ENCODE measurements around the gene FASTKD2.

FASTKD2 gene

DNA sequence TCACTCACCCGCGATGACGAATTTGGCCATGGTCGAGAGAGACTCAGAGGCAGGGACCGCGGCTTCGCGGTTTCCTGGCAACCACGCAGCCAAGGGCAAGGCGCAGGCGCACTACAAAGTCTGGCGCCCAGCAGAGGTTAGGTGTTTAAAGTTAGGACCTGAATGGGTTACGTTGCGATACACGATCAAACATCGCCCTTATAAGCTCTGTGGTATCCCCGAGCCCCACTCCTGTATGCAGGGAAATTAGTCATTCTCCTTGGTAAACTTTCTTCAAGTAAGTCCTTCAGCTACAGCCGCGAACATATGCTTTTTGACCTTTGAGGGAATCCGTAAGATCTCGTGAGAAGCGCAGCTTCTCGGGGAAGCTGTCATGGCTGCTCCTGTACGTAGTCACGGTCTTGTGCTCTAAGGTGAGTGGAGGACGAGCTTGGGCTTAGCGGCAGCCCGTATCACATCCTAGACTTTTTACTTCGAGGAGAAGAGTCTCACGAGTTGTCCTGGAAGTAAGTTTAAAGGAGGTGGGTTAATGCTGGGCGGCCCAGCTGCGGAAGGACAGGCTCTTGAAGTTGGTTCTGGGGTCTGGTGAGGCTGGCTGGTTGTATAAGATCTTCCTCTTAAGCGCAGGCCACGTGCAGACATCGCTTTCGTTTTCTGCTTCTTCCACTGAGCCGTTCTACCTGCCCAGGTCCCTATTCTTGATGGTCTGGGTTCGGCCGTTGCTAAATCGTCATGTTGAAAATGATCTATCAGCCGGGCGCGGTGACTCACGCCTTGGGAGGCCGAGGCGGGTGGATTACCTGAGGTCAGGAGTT, at the start of gene FASTKD2, which contains the start of gene MDH1B:
TSS of gene FASTKD2 (plus strand) at position 365 of the 815 bp plus-strand sequence. CDS start 1,088 bp downstream, outside the sequence.
TSS of gene MDH1B (minus strand) at position 87 of the 815 bp plus-strand sequence. CDS start at position 30, 57 bp downstream.
- peak; percentile 94 for DNase-seq

DNA sequence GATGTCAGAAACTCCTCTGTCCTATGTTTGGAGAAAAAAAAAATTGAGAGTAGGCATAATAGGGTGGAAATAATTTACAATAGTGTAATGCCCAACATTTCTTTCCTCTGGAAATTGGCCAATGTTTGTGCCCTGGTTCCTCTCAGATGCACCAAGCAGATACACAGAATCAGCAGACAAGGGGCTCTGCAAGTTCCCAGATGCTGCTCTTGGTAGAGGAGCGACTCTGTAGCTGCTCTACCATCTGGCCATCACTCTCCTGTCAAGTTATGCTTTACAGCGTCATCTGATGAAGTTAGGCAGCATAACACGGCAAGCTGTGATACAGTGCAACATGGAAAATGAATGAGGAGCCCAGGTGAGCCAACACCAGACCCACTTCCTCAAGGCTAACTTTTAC, 48.8 kb upstream of the FASTKD2 start:
- no peak for DNase-seq

DNA sequence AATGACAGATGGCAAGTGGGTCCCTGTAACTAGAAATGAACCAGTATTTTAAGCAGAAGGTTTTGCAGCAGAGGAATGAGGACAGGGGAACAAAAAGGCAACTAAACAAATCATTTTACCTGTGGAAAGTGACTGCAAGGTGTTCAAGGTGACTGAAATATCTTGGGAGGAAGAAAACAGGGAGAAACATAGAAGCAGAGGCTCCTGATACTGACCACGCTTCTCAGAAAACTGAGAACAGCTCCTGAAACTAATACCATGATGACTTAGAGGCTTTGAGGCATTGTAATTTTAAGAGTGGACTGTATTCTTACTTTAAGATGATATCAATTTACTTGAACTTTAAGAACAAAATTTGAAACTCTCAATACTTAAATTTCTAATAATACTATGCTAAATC, 47.1 kb upstream of the FASTKD2 start, which contains the start of gene DYTN:
TSS of gene DYTN (minus strand) at position 101 of the 400 bp plus-strand sequence. CDS start 117 bp downstream, outside the sequence.
- no peak for DNase-seq

DNA sequence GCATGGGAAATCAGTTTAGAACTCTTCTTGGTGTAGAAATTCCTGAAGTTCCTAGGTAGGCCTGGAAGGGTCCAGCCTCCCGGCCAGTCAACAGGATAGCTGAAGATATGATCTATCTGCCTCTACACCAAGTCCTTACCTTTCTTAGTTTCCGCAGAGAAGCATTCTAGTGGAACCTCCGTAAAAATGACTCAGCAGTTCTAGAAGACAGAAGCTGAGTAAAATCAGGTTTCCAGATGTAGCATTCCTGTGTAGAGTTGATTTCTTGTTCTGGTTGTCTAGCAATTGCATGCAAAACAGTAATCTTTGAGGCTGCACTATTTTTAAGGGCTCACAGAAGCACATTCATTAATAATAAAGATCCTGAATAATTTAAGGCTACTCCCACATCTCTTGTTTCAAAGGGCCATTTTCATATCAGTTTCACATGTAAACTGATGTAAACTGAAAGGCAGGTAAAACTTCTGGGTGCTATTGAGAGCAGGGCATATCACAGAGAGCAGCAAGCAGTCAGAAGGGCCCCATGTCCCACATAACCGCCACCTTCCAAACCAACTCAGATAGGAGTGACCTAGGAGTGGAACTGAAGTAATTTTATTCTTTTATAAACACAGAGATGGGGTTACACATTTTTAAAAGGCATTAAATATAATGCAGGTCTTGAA, 44.0 kb upstream of the FASTKD2 start:
- no peak for DNase-seq

DNA sequence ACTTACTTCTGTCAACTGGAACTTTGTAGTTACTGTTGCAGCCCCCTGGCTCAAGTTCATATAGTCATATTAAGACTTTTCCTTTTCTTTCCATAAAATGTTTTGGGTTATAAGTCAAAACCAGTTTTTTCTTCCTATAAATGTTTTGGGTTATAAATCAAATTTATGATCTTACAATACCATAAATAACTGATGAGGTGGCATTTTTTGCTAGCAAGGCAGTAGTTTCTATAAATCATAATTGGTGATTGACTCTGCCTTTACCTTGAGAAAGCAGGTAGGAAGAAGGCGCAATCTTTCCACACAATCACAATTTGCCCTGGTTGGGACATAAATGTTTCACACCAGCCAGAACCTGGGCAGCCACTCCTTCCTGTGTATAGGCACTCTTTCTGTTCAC, 42.1 kb upstream of the FASTKD2 start:
- DNase-seq = no peak

DNA sequence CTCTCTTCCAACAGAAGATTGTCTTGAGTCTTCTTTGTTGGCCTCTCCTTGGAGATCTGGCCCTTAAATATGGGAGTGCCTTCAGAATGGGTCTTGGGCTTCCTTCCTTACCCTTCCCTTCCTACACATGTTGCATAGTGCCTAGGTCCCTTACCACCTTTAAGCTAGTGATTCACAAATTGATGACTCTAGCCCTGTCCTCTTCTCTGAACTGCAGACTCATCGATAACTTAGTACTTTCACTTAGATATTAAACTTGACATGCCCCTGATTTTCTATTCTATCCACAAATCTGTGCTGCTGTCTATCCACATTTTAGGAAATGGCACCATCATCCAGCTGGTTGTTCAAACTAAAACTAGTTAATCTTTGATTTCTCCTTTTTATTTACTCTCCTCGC, 38.1 kb upstream of the FASTKD2 start:
- no peak for DNase-seq

DNA sequence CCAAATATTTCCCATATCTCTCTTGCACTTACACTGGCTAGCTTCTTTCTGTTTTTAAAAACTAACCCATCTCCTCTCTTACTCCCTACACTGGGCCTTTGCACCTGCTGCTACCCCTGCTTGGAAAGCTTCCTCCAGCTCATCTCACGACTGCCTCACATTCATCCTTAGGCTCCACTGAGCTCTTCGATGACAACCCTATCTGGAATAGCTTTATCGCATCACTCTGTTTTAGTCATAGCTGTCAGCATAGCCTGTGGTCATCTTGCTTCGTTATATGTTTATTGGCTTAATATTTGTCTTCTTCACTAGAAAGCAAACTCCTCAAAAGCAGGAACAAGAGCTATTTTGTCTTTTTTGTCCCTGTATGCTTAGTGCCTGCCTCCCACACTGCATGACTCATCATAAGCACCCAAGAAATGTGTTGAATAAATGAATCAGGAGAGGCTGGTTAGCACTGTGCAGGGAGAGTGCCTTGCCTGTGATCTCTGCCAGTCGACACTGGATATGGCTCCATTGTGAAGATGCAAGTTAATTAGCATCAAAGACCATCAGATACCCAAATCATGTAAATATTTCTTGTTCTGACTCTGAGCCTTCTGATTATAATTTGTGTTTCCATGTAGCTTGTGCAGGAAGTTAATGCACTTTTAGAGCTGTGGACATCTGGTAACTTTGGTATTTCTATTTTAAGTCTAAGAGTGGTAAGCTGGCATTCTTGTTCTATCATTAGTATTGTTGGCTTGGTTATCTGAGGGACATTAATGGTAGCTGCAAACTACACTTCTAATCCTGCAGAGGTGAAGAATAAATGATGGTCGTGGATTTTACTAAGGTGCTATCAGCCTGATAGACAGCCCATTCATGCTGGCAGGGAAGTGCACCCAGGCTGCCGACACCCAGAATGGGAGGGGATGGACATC, 36.9 kb upstream of the FASTKD2 start:
- DNase-seq = no peak

DNA sequence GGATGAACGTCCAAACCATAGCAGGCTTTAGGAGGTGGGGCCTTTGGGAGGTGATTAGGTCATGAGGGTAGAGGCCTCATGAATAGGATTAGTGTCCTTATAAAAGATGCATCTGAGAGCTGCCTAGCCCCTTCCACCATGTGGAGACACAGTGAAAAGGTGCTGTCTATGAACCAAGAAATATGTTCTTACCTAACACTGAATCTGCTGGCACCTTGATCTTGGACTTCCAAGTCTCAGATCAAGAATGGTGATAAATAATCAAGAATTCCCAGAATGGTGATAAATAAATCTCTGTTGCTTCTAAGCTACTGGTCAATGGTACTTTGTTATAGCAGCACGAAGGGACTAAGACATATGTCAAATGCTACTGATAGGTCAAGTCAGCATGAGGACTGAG, 32.1 kb upstream of the FASTKD2 start:
- no peak for DNase-seq

DNA sequence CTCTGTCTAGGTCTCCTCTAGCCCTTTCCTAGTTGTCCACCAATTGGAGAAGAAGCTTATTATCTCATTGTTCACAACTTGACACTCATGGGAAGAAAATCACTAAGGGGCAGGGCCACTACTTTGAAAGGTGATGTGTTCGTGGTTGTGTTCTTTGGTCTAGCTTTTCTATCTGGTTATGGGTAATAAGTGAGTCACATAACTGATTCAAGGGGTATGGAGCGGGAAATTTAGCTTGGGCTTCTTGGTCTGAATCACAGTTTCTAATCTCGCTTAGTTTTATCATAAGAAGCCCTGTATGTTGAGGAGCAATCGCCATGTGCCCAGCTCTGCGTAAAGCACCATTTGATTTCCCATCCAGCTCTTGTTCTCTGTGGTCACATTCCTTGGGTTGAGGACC, 28.5 kb upstream of the FASTKD2 start:
- DNase-seq = no peak

DNA sequence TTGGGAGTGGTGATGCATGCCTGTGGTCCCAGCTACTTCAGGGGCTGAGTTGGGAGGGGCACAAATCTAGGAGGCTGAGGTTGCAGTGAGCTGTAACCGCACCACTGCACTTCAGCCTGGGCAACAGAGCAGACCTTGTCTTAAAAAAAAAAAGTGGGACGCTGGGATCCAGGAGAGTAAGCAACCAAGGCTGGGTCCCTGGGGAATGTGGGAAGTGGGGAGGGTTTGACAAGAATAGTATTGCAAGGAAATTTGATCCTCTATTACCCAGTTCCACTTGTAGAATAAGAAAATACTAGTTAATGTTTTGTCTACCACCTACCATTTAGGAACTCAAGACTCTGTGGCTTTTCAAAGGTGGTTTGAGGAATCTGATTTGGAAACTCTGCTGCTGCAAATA, 26.1 kb upstream of the FASTKD2 start:
- no peak for DNase-seq

DNA sequence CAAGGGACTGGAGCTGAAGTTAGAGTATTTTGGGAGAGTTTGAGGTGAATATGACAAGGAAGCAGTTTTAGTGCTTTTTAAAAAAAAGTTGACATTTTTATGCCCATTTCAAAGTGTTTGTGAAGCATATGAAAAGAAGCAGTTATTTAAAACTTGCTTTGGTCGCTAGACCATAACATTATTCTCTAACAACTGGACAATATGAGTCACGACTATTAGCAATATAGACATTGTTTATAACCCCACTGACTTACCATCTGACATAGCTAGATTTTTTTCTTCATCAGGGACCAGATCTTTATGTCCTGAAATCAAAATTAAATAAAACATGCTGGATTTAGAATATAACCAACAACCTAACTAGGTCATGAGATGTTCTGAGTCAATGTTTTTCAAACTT, 24.6 kb upstream of the FASTKD2 start:
- no peak for DNase-seq

DNA sequence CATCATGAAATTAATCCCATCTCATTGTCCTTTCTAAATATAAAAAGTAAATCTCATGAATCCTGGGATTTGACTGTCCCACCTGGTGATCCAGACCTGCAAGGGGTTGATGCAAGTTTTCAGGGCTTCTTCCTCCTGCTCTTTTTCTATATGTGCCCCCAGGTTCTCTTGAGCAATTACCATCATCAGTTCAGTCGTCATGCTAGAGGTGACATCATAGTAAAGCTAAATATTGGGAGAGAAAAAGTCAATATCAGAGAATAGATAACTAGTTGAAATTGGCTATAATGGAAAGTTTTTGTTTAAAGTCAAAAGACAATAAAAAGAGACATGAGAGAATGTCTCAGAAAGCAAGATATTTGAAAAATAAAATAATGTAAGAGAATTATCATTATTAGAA, 8.6 kb upstream of the FASTKD2 start:
- DNase-seq = no peak

DNA sequence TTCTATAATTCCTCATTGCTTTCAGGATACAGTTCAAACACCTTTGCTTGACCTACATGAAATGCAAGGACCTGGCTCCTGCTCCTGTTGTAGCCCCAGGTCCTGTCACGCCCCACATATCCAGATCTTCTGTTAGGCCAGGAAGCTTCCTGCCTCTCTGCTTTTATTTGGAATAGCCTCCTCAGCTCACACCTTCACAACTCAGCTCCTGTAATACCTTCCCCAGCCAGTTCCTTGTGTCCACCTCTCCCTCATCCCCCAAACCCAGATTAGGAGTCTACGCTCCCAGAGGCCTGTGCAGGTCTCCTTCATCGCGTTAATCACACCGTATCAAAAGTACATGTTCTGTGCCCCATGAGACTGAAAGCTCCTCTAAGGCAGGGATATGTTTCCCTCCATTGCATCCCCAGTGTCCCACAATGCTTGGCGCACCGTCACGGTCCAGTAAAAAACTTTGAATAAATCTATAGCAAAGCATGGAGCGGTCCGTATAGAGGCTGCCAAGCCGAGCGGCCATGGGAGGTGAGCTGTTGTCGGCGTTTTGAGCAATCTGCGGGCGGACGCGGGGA, 649 bp upstream of the FASTKD2 start:
- DNase-seq = no peak

DNA sequence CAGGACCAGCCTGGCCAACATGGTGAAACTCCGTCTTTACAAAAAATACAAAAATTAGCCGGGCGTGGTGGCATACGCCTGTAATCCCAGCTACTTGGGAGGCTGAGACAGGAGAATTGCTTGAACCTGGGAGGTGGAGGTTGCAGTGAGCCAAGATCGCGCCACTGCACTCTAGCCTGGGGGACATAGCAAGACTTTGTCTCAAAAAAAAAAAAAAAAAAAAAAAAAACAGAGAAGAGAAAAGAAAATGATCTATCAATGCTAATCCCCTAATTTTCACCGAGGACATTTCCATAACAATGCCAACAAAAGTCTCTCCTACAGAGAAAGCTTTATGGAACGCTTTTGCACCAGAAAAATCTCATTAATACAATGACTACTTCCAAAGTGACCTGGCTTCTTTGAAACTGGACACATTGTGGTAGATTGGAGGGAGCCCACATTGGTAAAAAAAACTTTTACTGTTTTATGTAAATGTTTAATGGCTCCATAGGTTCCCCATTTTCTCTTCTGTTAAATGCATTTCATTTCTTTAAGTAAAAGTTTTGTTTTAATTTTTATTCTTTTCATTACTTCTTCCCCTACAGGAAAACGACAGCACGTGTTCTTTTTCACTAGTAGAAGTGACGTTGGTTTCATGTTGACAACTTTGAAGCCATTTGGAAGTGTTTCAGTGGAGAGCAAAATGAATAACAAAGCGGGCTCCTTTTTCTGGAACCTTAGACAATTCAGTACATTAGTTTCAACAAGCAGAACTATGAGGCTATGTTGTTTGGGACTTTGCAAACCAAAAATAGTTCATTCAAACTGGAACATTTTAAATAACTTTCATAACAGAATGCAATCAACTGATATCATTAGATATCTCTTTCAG, 888 bp downstream of the FASTKD2 start:
- no peak for DNase-seq

DNA sequence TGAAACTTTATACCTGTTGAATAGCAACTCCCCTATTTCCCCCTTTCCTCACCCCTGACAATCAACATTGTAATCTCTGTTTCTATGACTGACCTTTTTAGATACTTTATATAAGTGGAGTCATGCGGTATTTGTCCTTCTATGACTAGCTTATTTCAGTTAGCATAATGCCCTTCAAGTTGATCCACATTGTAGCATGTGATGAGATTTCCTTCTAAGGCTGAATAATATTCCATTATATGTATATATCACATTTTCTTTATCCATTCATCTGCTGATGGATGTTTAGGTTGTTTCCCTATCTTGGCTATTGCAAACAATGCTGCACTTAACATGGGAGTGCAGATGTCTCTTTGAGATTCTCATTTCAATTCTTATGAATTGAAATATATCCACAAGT, 9.5 kb downstream of the FASTKD2 start:
- DNase-seq = no peak

DNA sequence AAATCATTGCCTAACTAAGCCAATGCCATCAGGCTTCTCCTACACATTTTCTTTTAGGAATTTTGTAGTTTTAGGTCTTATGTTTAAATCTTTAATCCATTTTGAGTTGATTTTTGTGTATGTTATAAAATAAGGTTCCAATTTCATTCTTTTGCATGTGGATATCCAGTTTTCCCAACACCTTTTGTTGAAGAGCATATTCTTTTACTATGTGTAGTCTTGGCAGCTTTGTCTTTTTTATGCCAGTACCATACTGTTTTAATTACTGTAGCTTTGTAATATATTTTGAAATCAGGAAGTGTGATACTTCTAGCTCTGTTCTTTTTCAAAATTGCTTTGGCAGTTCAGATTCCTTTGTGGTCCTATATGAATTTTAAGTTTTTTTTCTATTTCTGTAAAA, 11.0 kb downstream of the FASTKD2 start:
- no peak for DNase-seq

DNA sequence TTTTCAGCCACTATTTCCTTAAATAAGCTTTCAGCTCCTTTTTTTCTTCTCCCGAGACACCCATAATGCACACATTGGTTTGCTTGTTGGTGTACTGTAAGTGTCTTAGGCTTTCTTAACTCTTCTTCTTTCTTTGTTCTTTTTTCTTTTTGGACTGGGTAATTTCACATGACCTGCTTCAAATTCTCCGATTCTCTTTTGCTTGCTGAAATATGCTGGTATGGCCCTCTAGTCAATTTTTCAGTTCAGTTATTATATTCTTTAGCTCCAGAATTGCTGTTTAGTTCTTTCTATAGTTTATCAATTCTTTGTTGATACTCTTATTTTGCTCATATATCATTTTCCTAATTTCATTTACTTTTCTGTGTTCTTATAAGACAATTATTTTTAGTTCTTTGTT, 15.3 kb downstream of the FASTKD2 start:
- DNase-seq = no peak

DNA sequence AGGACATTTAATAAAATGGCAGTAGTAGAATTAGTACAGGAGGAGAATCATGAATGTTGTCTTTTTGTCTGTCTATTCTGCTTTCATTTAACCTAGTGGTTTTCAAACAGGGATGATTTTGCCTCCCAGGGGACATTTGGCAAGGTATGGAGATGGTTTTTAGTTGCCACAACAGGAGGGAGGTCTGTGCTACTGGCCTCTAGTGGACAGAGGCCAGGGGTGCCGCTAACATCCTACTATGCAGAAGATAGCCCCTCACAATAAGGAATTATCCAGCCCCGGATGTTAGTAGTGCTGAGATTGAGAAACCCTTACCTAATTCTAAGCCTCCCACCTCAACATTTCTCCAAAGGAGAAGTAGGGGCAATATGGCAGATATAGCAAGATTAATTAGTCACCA, 18.3 kb downstream of the FASTKD2 start:
- DNase-seq = no peak

DNA sequence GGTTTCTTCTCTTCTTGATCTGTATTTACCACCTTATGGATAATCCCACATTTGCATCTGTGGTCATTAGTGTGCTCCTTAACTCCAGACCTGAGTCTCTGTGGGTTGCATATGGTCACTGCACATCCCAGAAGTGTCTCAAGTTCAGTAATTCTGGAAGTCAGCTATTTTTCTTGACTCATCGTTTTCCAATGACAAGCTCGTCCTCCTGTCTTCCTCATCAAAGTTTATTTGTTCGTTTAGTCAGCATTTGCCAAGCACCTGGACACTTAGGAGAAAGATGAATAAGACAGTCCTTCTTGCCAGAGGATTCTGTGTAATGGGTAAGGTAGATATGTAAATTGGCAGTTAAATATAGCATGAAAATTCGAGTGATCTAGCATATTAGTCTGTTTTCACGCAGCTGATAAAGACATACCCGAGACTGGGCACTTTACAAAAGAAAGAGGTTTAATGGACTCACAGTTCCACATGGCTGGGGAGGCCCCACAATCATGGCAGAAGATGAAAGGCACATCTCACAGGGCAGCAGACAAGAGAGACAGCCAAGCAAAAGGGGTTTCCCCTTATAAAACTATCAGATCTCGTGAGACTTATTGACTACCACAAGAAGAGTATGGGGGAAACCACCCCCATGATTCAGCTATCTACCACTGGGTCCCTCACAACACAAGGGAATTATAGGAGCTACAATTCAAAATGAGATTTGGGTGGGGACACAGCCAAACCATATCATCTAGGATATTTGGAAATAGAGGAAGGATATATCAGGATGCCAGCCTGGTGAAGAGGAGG, 19.4 kb downstream of the FASTKD2 start:
- DNase-seq = no peak

DNA sequence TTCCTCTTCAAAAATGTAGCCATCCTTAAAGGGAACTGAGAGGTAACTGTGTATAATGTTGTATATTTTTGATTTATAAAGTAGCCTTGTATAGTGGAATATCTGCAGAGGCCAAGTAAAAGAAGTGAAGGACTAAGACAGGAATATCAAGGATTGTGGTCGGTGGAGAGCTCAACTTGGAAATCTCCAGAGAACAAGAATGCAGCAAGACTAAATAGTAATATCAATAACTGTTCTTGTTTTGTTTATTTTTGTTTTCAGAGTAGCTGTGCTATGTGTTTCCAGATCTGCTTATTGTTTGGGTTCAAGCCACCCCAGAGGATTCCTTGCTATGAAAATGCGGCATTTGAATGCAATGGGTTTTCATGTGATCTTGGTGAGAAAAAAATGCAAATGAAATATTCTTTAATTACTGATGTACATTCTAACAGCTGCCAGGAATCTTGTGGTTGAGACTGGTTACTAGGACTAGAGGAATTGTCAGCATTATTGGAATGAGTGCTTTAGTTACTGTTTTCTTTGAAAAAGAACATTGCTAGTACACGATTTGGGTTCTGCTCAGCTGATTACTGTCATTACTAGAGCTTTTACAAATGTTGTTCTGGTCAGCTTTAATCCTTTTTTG, 25.0 kb downstream of the FASTKD2 start:
- DNase-seq = no peak

All from right hindlimb (tissue), 1 donor.